NCI-H748 treated with DMSO at 0.1 percent for 48 hours (cell line): ENCODE results near the gene SSBP3.

ENCODE experiments used
- DNase-seq: peaks from one replicate; lab custom pipeline; 2025; lab: John Stamatoyannopoulos, UW

Gene SSBP3

DNA sequence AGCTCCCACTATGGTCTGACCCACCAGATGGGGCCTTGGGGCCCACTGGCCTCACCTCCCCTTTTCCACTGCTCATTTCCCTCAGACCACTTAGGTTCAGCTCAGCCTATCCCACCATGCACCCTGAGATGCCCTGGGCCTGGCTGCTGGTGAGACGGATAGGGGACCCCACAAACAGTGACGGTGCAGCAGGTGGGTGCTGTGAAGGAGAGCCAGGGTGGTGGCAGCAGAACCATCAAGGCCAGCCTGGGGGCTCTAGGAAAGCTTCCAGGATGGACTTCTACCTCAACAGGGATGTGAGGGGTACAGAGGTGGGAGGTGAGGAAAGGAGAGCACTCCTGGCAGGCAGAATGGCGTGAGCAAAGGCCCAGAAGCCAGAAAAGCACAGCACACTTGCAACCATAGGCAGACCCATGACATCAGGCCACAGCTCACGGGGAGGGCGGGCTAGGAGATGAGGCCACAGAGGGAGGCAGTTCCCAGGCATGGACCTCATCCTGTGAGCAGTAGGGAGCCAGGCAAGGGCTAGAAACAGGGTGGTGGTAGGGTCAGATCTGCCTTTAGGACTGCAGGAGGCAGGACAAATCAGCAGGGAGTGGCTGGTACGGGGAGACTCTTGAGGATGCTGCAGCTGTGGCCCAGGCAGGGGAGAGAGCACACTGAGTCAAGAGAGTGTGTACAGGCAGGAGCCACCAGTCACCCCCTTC, 229.4 kb downstream of the SSBP3 start:
- DNase-seq = no peak
